GM23338 (cell line): ENCODE measurements around the gene ZNF525. TPM values are rescaled to one million over a fixed set of nuclear protein-coding genes. Genes with fewer than 3 reads are reported as not detected.
A peak's percentile ranks its signal among the peaks of the same experiment; 100 is the strongest.

Experiments used
- ATAC-seq: fragments of 200-7000 bp; cut with Tn5 transposase; 3 replicates; pipeline ENCODE4 v1.9.1; 2020
- DNase-seq: peaks from one replicate; pipeline ENCODE4 v3.0.0-alpha.2; 2015; ENCODE audit warnings: low spot score
- H2AFZ ChIP-seq: fragments of 200-600 bp; sonication (generic); 2 replicates; pipeline ENCODE4 v1.8.0; 2016; ENCODE audit warnings: antibody characterized with exemption, mild to moderate bottlenecking, moderate library complexity
- H3F3A ChIP-seq: fragments of 200-600 bp; sonication (generic); replicated peaks from 2 replicates; pipeline ENCODE4 v1.8.0; 2017; ENCODE audit warnings: antibody characterized with exemption, mixed run types, low read depth
- H3K27ac ChIP-seq: fragments of 200-600 bp; sonication (generic); 2 replicates; pipeline ENCODE4 v1.6.1; 2016; ENCODE audit warnings: low read depth
- H3K27me3 ChIP-seq: fragments of 200-600 bp; sonication (generic); 2 replicates; pipeline ENCODE4 v1.8.0; 2016; ENCODE audit warnings: mild to moderate bottlenecking, mixed run types, moderate library complexity; ENCODE audit not compliant: insufficient read depth
- H3K36me3 ChIP-seq: fragments of 200-600 bp; sonication (generic); 2 replicates; pipeline ENCODE4 v1.8.0; 2016; ENCODE audit warnings: mild to moderate bottlenecking; ENCODE audit not compliant: insufficient read depth
- H3K4me1 ChIP-seq: fragments of 200-600 bp; sonication (generic); 2 replicates; pipeline ENCODE4 v1.8.0; 2016; ENCODE audit warnings: mild to moderate bottlenecking, moderate library complexity; ENCODE audit not compliant: insufficient read depth
- H3K4me2 ChIP-seq: fragments of 200-600 bp; sonication (generic); 2 replicates; pipeline ENCODE4 v1.7.1; 2017; ENCODE audit warnings: mixed run types
- H3K4me3 ChIP-seq: fragments of 200-600 bp; sonication (generic); 2 replicates; pipeline ENCODE4 v1.6.1; 2016; ENCODE audit warnings: mixed run types
- H3K79me2 ChIP-seq: fragments of 200-600 bp; sonication (generic); replicated peaks from 2 replicates; pipeline ENCODE4 v1.8.0; 2017; ENCODE audit warnings: mild to moderate bottlenecking; ENCODE audit not compliant: insufficient read depth
- H3K9me2 ChIP-seq: fragments of 200-600 bp; sonication (generic); 2 replicates; pipeline ENCODE4 v1.8.0; 2017; ENCODE audit not compliant: insufficient read depth
- H4K20me1 ChIP-seq: fragments of 200-600 bp; sonication (generic); replicated peaks from 2 replicates; pipeline ENCODE4 v1.8.0; 2017; ENCODE audit warnings: mild to moderate bottlenecking; ENCODE audit not compliant: insufficient read depth
- H3K27ac Mint-ChIP-seq: 2 replicates; pipeline ENCODE4 v1.8.0; 2020; ENCODE audit warnings: inconsistent platforms, mild to moderate bottlenecking, moderate library complexity, mixed read lengths
- H3K27me3 Mint-ChIP-seq: 3 replicates; pipeline ENCODE4 v1.8.0; 2022; ENCODE audit warnings: low read depth, mild to moderate bottlenecking, moderate library complexity, mixed read lengths, inconsistent platforms; ENCODE audit not compliant: insufficient read depth, poor library complexity
- H3K36me3 Mint-ChIP-seq: 3 replicates; pipeline ENCODE4 v1.8.0; 2021; ENCODE audit warnings: low read depth, mild to moderate bottlenecking, inconsistent platforms, moderate library complexity, mixed read lengths
- H3K4me1 Mint-ChIP-seq: 3 replicates; pipeline ENCODE4 v1.8.0; 2020; ENCODE audit warnings: mild to moderate bottlenecking, inconsistent platforms, mixed read lengths
- H3K4me3 Mint-ChIP-seq: 3 replicates; pipeline ENCODE4 v1.8.0; 2021; ENCODE audit warnings: moderate library complexity, mild to moderate bottlenecking, inconsistent platforms, mixed read lengths
- H3K9me3 Mint-ChIP-seq: 3 replicates; pipeline ENCODE4 v1.8.0; 2020; ENCODE audit warnings: moderate library complexity, mild to moderate bottlenecking, inconsistent platforms, mixed read lengths
- CTCF ChIP-seq, 2 experiments: fragments of 200-600 bp in 1 of 2; sonication (generic) in 1 of 2; conservative IDR thresholded peaks; 2 replicates each; pipeline versions ENCODE4 v1.5.1 to v1.6.1; 2016 to 2017; ENCODE audit warnings: antibody characterized with exemption in 2 of 2, low read depth in 2 of 2, mild to moderate bottlenecking in 2 of 2, moderate library complexity in 1 of 2
- ETS1 ChIP-seq: IDR thresholded peaks from 2 replicates; pipeline ENCODE4 v1.6.1; 2016; ENCODE audit warnings: antibody characterized with exemption
- EZH2 ChIP-seq: fragments of 200-600 bp; sonication (generic); IDR thresholded peaks from one replicate; pipeline ENCODE4 v1.8.0; 2017; ENCODE audit warnings: antibody characterized with exemption, mild to moderate bottlenecking, low read depth; ENCODE audit not compliant: unreplicated experiment
- EZH2phosphoT487 ChIP-seq: fragments of 200-600 bp; sonication (generic); IDR thresholded peaks from one replicate; pipeline ENCODE4 v1.8.1; 2018; ENCODE audit warnings: antibody characterized with exemption; ENCODE audit not compliant: unreplicated experiment
- NANOG ChIP-seq: IDR thresholded peaks from 2 replicates; pipeline ENCODE4 v1.6.1; 2016; ENCODE audit warnings: antibody characterized with exemption, borderline replicate concordance
- POLR2AphosphoS5 ChIP-seq: IDR thresholded peaks from 2 replicates; pipeline ENCODE4 v1.6.1; 2016; ENCODE audit warnings: antibody characterized with exemption, low read depth
- STAT1 ChIP-seq: IDR thresholded peaks from one replicate; pipeline ENCODE4 v1.6.1; 2016; ENCODE audit warnings: antibody characterized with exemption; ENCODE audit not compliant: unreplicated experiment
- ZNF114 ChIP-seq: fragments of 250-450 bp; sonication (Bioruptor Pico); IDR thresholded peaks from 2 replicates; pipeline ENCODE4 v1.5.0; 2020; ENCODE audit warnings: mild to moderate bottlenecking, moderate library complexity
- ZNF462 ChIP-seq: fragments of 250-450 bp; sonication (Bioruptor Pico); IDR thresholded peaks from 2 replicates; pipeline ENCODE4 v1.5.0; 2020; ENCODE audit warnings: mild to moderate bottlenecking, moderate library complexity
- long read RNA-seq: library from polyadenylated mRNA; unstranded; transcript quantifications from one replicate; pipeline ENCODE4 v2.0.0, GENCODE V29; 2020; ENCODE audit not compliant: unreplicated experiment
- polyA plus RNA-seq: library from polyadenylated mRNA; unstranded; fragments of >200 nt; fragmentation: Nextera tagmentation; extraction: Ambion mirVana; gene quantifications from 2 replicates; pipeline ENCODE4 v1.2.1, GENCODE V29; 2016
- total RNA-seq: library from RNA; depleted of rRNA; stranded (reverse); fragments of >200 nt; shearing (Covaris generic); gene quantifications from 2 replicates; pipeline ENCODE4 v1.2.3, GENCODE V29; 2014; rRNA removed

The ZNF525 gene
- total RNA-seq (74.0 and 99.8 TPM in 2 replicates), polyA plus RNA-seq (29.5 and 39.3 TPM in 2 replicates)
- long read RNA-seq, partial matches to known transcripts: 0 of 1 reads
- long read RNA-seq, other reads (novel, unspliced or antisense): 1 of 1 reads

- Mint-ChIP-seq H3K27me3 (peaks cover 16% of the 10 kb centered on the region), H3K9me3 (0 out of 3 replicates have a peak, but pooled peaks cover under 1% of the 10 kb centered on the region), H3K4me1 (peaks cover 43% of the 10 kb centered on the region), H3K4me3 (peak within 1 kb of the TSS; percentile 93), H3K36me3 (peaks cover under 1% of the 10 kb centered on the region; the same call in 1 of the 3 replicates), H3K27ac (peak within 1 kb of the TSS; percentile 78)
- DNase-seq (peak; percentile 93), ATAC-seq (peak; percentile 93)
- Histone ChIP-seq H4K20me1 (peaks cover 14% of the 10 kb centered on the region), H3K27me3 (no peaks in the 10 kb centered on the region), H3K36me3 (no peaks in the 10 kb centered on the region), H3K9me2 (no peaks in the 10 kb centered on the region), H3K4me1 (peaks cover 37% of the 10 kb centered on the region), H3K4me3 (peak within 1 kb of the TSS; percentile 97), H3K27ac (peak within 1 kb of the TSS; percentile 91; the same call in 1 of the 2 replicates), H2AFZ (peak within 1 kb of the TSS; percentile 91), H3F3A (peaks cover 8% of the 10 kb centered on the region), H3K4me2 (peak within 1 kb of the TSS; percentile 97), H3K79me2 (peaks cover 34% of the 10 kb centered on the region)
- TF ChIP-seq CTCF (conservative IDR thresholded peaks at IDR 0.05; ENCODE audit: low read depth in 2 of 2) (peak in 1 of 2 experiments; percentile 73; a peak in 2 of 4 replicates), ZNF114 (CRISPR knock-in tag) (no peak), POLR2AphosphoS5 (peak; percentile 86)
Observed at GRCh38 chr19:53365134-53365898, at the start of gene ZNF525. Gene ZNF525, plus strand, starts transcription at chr19:53365705. Its CDS starts 6,577 bp downstream, at chr19:53372282.

- peaks cover 15% of the 10 kb centered on the region for H3K27me3 Mint-ChIP-seq
- TF ChIP-seq EZH2phosphoT487 (no peak), EZH2 (no peak), STAT1 (no peak), ETS1 (no peak), ZNF462 (CRISPR knock-in tag) (no peak), ZNF114 (CRISPR knock-in tag) (no peak), NANOG (no peak), POLR2AphosphoS5 (no peak)
Observed at GRCh38 chr19:53328967-53329366, 36.5 kb upstream of the ZNF525 start.

More at GRCh38 chr19:53328967-53329366, 36.5 kb upstream of the ZNF525 start:
- ATAC-seq: peak; percentile 7
- H3F3A ChIP-seq: no peaks in the 10 kb centered on the region
- H3K36me3 Mint-ChIP-seq: peaks cover 15% of the 10 kb centered on the region
- no peak overlapping the region for H3K4me3 Mint-ChIP-seq
- H3K4me3 ChIP-seq: no peak overlapping the region
- no peaks in the 10 kb centered on the region; the same call in 1 of the 2 replicates for H3K36me3 ChIP-seq
- peaks cover 12% of the 10 kb centered on the region for H3K4me1 ChIP-seq
- no peak overlapping the region for H3K27ac Mint-ChIP-seq
- H3K4me1 Mint-ChIP-seq: peaks cover 2% of the 10 kb centered on the region; the same call in 2 of the 3 replicates
- H3K27me3 ChIP-seq: no peaks in the 10 kb centered on the region
- peak overlapping the region; percentile 61 for H2AFZ ChIP-seq
- no peaks in the 10 kb centered on the region for H3K79me2 ChIP-seq
- peaks cover 35% of the 10 kb centered on the region for H3K9me3 Mint-ChIP-seq
- H3K9me2 ChIP-seq: peaks cover 4% of the 10 kb centered on the region; the same call in 1 of the 2 replicates
- H3K4me2 ChIP-seq: no peak overlapping the region
- H3K27ac ChIP-seq: no peak overlapping the region
- no peaks in the 10 kb centered on the region for H4K20me1 ChIP-seq
- DNase-seq: peak; percentile 75
